DOHH2 (cell line): Measurements from ENCODE around the gene ATG10.

ENCODE experiments used
- CTCF ChIP-seq: fragments of 200-600 bp; sonication (generic); IDR thresholded peaks from one replicate; pipeline ENCODE4 v1.5.1; 2014; ENCODE audit warnings: antibody characterized with exemption, mild to moderate bottlenecking, low read depth, low read length; ENCODE audit not compliant: poor library complexity, severe bottlenecking
- EZH2phosphoT487 ChIP-seq: fragments of 200-600 bp; sonication (generic); IDR thresholded peaks from 2 replicates; pipeline ENCODE4 v1.6.1; 2017; ENCODE audit warnings: borderline replicate concordance, mild to moderate bottlenecking, antibody characterized with exemption, low read length, moderate library complexity, mixed read lengths

GRCh38 chr5:82222597-82223574 lies 251.1 kb downstream of the ATG10 start:
- TF ChIP-seq CTCF (no peak), EZH2phosphoT487 (no peak)
